ENCODE data around the gene PRIM1.
"Not testable (repeated sequence)": the region's sequence is repeated elsewhere in the genome, so short reads cannot be mapped to it uniquely, and the experiment has no call there.

The PRIM1 gene

DNA sequence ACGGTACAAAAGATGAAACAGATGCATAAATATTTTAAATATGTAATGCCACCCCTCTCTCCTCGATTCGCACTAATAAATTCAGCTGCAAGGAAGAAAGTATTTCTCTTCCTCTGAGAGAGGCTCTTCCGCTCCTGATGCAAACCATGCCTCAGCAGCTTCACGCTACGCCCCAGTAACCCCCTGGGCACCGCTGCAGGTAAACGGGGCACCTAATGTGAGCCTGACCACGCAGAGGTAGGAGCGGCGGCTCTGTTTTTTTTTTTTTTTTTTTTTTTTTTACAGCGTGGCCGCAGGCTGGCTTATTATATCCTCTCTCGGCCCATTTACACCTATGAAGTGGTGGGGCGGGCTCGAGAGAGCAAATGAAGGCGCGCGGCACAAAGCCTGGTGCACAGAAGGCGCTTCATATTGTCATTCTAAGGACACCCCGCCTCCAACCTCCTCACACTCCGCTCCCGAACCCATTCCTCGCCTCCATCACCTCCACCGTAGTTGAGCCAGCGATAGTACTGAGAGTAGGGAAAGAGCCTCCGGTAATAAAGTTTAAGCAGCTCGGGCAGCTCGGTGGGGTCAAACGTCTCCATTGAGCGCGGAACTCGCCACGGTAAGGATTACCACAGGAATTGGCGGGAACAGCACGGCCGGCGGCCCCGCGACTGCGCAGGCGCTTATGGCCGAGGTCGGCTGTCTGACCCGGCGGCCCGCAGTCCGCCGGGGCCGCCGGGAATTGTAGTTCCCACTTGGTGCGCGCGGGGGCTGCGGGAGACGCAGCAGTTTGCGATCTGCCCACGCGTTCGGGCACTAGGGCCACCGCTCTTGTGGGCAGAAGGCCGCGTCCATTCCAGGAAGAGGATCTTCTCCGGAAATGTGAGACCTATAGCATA, at the start of gene PRIM1:
Gene PRIM1 (minus strand): TSS at position 612 of the 887 bp plus-strand sequence. CDS start 25 bp downstream, at position 587.
- DNase-seq (ENCODE audit: low read depth in 2 of 2) = peak; percentile 81 to 82
- TF ChIP-seq, protein P1, sequence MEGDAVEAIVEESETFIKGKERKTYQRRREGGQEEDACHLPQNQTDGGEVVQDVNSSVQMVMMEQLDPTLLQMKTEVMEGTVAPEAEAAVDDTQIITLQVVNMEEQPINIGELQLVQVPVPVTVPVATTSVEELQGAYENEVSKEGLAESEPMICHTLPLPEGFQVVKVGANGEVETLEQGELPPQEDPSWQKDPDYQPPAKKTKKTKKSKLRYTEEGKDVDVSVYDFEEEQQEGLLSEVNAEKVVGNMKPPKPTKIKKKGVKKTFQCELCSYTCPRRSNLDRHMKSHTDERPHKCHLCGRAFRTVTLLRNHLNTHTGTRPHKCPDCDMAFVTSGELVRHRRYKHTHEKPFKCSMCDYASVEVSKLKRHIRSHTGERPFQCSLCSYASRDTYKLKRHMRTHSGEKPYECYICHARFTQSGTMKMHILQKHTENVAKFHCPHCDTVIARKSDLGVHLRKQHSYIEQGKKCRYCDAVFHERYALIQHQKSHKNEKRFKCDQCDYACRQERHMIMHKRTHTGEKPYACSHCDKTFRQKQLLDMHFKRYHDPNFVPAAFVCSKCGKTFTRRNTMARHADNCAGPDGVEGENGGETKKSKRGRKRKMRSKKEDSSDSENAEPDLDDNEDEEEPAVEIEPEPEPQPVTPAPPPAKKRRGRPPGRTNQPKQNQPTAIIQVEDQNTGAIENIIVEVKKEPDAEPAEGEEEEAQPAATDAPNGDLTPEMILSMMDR (IDR thresholded peaks at IDR 0.05; ENCODE audit: low read depth, low read length) = peak; percentile 20
- H3K4me3 ChIP-seq (replicated peaks in 1 of 2; ENCODE audit: low read depth in 2 of 2, low read length in 2 of 2) = peak within 1 kb of the TSS; percentile 64 to 89

DNA sequence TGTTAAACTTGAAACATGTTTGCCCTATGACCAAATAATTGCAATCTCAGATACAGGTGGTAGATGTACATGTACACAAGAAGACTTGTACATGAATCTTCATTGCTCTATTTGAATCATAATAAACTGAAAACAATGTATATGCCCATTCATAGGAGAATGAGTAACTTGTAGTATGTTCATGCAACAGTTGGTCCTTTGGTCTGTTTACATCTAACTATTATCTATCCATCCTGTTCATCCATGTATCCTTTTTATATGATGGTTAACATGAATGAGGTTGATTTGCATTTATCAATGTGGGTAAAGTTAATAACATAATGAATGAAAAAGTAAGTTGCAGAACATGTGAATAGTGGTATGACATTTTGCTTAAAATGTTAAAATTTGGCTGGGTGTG, 48.1 kb upstream of the PRIM1 start:
- no peak overlapping the region for H3K4me3 ChIP-seq (replicated peaks in 1 of 2; ENCODE audit: low read depth in 2 of 2, low read length in 2 of 2)
- no peak for DNase-seq (ENCODE audit: low read depth in 2 of 2)
- TF ChIP-seq, protein P1 (IDR thresholded peaks at IDR 0.05; ENCODE audit: low read depth, low read length) = no peak

DNA sequence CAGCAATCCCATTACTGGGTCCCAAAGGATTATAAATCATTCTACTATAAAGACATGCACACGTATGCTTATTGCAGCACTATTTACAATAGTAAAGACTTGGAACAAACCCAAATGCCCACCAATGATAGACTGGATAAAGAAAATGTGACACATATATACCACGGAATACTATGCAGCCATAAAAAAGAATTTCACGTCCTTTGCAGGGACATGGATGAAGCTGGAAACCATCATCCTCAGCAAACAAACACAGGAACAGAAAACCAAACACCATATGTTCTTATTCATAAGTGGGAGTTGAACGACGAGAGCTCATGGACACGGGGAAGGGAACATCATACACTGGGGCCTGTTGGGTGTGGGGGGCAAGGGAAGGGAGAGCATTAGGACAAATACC, 47.2 kb upstream of the PRIM1 start:
- H3K4me3 ChIP-seq (replicated peaks in 1 of 2; ENCODE audit: low read depth in 2 of 2, low read length in 2 of 2); DNase-seq (ENCODE audit: low read depth in 2 of 2): not testable (repeated sequence)

DNA sequence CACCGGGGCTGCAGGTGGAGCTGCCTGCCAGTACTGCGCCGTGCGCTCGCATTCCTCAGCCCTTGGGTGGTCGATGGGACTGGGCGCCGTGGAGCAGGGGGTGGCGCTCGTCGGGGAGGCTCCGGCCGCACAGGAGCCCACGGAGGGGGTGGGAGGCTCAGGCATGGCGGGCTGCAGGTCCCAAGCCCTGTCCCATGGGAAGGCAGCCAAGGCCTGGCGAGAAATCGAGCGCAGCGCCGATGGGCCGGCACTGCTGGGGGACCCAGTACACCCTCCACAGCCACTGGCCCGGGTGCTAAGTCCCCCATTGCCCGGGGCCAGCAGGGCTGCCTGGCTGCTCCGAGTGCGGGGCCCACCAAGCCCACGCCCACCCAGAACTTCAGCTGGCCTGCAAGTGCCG, 43.7 kb upstream of the PRIM1 start:
- H3K4me3 ChIP-seq (replicated peaks in 1 of 2; ENCODE audit: low read depth in 2 of 2, low read length in 2 of 2); DNase-seq (ENCODE audit: low read depth in 2 of 2): not testable (repeated sequence)

DNA sequence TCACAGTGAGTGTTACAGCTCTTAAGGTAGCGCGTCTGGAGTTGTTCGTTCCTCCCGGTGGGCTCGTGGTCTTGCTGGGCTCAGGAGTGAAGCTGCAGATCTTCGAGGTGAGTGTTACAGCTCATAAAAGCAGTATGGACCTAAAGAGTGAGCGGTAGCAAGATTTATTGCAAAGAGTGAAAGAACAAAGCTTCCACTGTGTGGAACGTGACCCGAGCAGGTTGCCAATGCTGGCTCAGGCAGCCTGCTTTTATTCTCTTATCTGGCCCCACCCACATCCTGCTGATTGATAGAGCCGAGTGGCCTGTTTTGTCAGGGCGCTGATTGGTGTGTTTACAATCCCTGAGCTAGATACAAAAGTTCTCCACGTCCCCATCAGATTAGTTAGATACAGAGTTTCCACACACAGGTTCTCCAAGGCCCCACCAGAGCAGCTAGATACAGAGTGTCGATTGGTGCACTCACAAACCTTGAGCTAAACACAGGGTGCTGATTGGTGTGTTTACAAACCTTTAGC, 43.0 kb upstream of the PRIM1 start:
- DNase-seq (ENCODE audit: low read depth in 2 of 2); H3K4me3 ChIP-seq (replicated peaks in 1 of 2; ENCODE audit: low read depth in 2 of 2, low read length in 2 of 2): not testable (repeated sequence)

DNA sequence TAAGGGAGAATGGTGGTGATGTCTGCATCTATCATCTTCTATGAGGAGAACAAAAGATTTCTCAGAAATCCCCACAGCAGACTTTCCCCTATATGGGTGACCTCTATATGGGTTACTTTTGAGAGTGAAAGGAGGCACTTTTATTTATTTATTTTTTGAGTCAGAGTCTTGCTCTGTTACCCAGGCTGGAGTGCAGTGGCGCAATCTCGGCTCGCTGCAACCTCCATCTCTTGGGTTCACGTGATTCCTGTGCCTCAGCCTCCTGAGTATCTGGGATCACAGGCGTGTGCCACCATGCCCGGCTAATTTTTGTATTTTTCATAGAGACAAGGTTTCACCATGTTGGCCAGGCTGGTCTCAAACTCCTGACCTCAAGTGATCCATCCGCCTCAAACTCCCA, 41.0 kb upstream of the PRIM1 start:
- DNase-seq (ENCODE audit: low read depth in 2 of 2); H3K4me3 ChIP-seq (replicated peaks in 1 of 2; ENCODE audit: low read depth in 2 of 2, low read length in 2 of 2): not testable (repeated sequence)

DNA sequence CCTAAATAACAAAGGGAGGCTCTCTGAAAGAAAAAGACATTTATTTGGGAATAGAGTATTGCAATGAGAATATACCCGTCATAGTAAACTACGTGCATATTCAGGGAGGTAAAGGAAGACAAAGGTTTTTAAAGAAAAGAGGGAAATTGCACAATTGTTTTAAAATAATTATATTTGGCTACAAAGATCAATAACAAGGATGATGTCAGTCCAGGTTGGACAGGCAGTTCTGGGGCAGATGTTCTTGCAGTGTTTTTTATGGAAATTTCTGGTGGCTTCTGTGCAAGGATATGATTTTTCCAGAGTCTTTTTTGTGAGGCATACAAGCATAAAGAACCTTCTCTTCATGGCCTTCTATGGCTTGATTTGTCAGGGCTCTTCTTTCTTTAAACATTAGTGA, 40.6 kb upstream of the PRIM1 start:
- no peak for DNase-seq (ENCODE audit: low read depth in 2 of 2)

DNA sequence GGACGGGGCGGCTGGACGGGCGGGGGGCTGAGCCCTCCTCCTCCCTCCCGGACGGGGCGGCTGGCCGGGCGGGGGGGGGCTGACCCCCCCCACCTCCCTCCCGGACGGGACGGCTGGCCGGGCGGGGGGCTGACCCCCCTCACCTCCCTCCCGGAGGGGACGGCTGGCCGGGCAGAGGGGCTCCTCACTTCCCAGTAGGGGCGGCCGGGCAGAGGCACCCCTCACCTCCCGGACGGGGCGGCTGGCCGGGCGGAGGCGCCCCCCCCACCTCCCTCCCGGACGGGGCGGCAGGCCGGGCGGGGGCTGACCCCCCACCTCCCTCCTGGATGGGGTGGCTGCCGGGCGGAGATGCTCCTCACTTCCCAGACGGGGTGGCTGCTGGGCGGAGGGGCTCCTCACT, 37.3 kb upstream of the PRIM1 start:
- not testable (repeated sequence) for H3K4me3 ChIP-seq (replicated peaks in 1 of 2; ENCODE audit: low read depth in 2 of 2, low read length in 2 of 2); DNase-seq (ENCODE audit: low read depth in 2 of 2)

More for the DNA sequence above, 40.6 kb upstream of the PRIM1 start:
- TF ChIP-seq, protein P1 (IDR thresholded peaks at IDR 0.05; ENCODE audit: low read depth, low read length) = no peak
- H3K4me3 ChIP-seq (replicated peaks in 1 of 2; ENCODE audit: low read depth in 2 of 2, low read length in 2 of 2) = no peak overlapping the region

DNA sequence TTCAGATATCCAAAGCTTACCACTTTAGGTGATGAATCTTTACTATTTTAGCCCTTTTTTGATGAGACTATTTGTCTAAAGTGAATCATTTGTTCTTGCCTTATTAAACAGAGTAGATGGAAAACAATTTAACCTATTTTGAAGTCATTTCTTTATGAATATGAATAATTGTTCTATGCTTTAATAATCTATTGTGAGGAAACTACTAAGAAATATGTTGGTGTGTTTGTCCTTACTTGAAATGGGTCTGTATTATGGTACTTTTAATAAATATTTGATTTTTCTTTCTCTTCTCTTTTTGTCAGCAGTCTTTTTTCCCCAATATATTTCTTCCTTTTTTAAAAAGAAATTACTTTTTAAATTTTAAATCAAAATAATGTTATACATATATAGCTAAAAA, 35.4 kb upstream of the PRIM1 start:
- DNase-seq (ENCODE audit: low read depth in 2 of 2) = no peak

More for the DNA sequence above, 35.4 kb upstream of the PRIM1 start:
- no peak overlapping the region for H3K4me3 ChIP-seq (replicated peaks in 1 of 2; ENCODE audit: low read depth in 2 of 2, low read length in 2 of 2)
- TF ChIP-seq, protein P1 (IDR thresholded peaks at IDR 0.05; ENCODE audit: low read depth, low read length) = no peak
